ENCODE results near the gene SLC26A3. TPM values are rescaled to one million over a fixed set of nuclear protein-coding genes. Genes with fewer than 3 reads are reported as not detected.
A peak's percentile ranks its signal among the peaks of the same experiment; 100 is the strongest.
"Not testable (repeated sequence)": the region's sequence is repeated elsewhere in the genome, so short reads cannot be mapped to it uniquely, and the experiment has no call there.

SLC26A3 gene
- not detected for total RNA-seq

DNA sequence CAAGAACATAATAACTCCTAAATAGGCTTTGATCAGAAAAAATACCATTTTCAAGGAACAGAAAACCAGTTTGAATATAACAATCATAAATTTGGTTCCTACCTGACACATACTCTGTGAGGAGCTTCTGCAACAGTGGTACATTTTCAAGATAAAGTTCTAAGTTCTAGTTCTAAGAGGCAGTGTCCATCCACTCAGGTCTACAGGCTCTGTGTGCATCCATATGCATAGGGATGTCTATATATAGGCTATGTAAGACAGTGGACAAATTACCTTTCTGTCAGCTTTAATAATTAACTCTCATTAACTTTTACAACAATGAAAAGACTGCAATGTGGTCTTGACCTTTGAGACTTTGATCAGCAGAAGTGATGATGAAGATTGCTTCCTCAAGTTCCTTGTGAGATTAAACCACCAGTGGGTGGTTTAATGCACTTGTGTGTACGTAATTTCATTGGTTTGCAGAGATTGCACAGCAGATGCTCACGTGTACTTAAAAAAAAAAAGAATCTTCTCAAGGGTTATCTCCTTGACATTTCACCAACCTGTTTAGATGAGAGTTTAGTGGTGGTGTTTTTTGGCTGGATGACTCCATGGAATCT lies at the start of gene SLC26A3:
Gene SLC26A3, minus strand, starts transcription at position 215 of the 602 bp plus-strand sequence. CDS start 8,714 bp downstream, outside the sequence.
- H3K4me3 Mint-ChIP-seq = no peak within 1 kb of the TSS
- H3K27me3 Mint-ChIP-seq = peaks cover 10% of the 10 kb centered on the region
- H3K4me1 Mint-ChIP-seq = no peaks in the 10 kb centered on the region
- DNase-seq (no peak), ATAC-seq (ENCODE audit: low read depth) (no peak)
- POLR2A ChIA-PET = no interaction called here
- no peaks in the 10 kb centered on the region for H3K36me3 Mint-ChIP-seq
- H3K27ac Mint-ChIP-seq = no peak within 1 kb of the TSS
- H3K9me3 Mint-ChIP-seq = no peaks in the 10 kb centered on the region

- no peak overlapping the region for H3K4me3 Mint-ChIP-seq
- ATAC-seq (ENCODE audit: low read depth) (no peak), DNase-seq (no peak)
- H3K4me1 Mint-ChIP-seq = no peaks in the 10 kb centered on the region
- peaks cover 6% of the 10 kb centered on the region for H3K27me3 Mint-ChIP-seq
- POLR2A ChIA-PET = no interaction called here
- H3K27ac Mint-ChIP-seq = no peak overlapping the region
- no peaks in the 10 kb centered on the region for H3K9me3 Mint-ChIP-seq
- H3K36me3 Mint-ChIP-seq = no peaks in the 10 kb centered on the region
Observed at GRCh38 chr7:107850643-107851042, 47.6 kb upstream of the SLC26A3 start.

DNA sequence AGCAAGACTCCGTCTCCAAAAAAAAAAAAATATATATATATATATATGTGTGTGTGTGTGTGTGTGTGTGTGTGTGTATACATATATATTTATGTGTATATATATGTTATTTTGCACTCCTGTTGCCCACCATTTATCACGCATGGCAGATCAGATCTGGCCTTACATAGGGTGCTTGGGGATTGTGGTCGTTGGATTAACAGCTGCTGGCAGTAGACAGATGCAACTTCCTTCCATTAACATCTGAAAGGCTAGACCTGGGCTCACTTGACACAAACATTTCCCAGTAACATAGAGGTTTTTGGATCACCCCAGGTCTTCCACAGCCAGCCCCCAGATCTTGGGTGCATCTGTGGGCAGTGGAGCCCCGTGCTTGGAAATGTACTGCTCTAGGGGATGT lies 47.2 kb upstream of the SLC26A3 start:
- ATAC-seq (ENCODE audit: low read depth) (no peak), DNase-seq (no peak)
- no peaks in the 10 kb centered on the region for H3K4me1 Mint-ChIP-seq
- peaks cover 6% of the 10 kb centered on the region for H3K27me3 Mint-ChIP-seq
- no peaks in the 10 kb centered on the region for H3K9me3 Mint-ChIP-seq
- no peak overlapping the region for H3K27ac Mint-ChIP-seq
- no peak overlapping the region for H3K4me3 Mint-ChIP-seq
- POLR2A ChIA-PET = no interaction called here
- H3K36me3 Mint-ChIP-seq = no peaks in the 10 kb centered on the region

DNA sequence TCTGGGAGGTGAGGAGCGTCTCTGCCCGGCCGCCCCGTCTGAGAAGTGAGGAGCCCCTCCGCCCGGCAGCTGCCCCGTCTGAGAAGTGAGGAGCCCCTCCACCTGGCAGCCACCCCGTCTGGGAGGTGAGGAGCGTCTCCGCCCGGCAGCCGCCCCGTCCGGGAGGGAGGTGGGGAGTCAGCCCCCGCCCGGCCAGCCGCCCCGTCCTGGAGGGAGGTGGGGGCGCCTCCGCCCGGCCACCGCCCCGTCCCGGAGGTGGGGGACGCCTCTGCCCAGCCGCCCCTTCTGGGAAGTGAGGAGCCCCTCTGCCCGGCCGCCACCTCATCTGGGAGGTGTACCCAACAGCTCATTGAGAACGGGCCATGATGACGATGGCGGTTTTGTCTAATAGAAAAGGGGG lies 45.2 kb upstream of the SLC26A3 start:
- H3K36me3 Mint-ChIP-seq; H3K9me3 Mint-ChIP-seq; H3K4me1 Mint-ChIP-seq; H3K4me3 Mint-ChIP-seq; DNase-seq; ATAC-seq (ENCODE audit: low read depth); H3K27me3 Mint-ChIP-seq; H3K27ac Mint-ChIP-seq; POLR2A ChIA-PET: not testable (repeated sequence)

DNA sequence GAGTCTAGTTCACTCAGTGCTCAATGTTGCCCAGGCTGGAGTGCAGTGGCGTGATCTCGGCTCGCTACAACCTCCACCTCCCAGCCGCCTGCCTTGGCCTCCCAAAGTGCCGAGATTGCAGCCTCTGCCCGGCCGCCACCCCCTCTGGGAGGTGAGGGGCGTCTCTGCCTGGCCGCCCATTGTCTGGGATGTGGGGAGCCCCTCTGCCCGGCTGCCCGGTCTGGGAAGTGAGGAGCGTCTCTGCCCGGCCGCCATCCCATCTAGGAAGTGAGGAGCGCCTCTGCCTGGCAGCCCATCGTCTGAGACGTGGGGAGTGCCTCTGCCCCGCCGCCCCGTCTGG lies 44.8 kb upstream of the SLC26A3 start:
- H3K9me3 Mint-ChIP-seq; POLR2A ChIA-PET; H3K27ac Mint-ChIP-seq; H3K36me3 Mint-ChIP-seq; H3K27me3 Mint-ChIP-seq; H3K4me1 Mint-ChIP-seq; ATAC-seq (ENCODE audit: low read depth); DNase-seq; H3K4me3 Mint-ChIP-seq: not testable (repeated sequence)

GRCh38 chr7:107847168-107847835 lies 44.3 kb upstream of the SLC26A3 start:
- Mint-ChIP-seq H3K27ac (no peak overlapping the region), H3K4me1 (no peaks in the 10 kb centered on the region), H3K36me3 (no peaks in the 10 kb centered on the region), H3K4me3 (no peak overlapping the region), H3K27me3 (peaks cover 6% of the 10 kb centered on the region), H3K9me3 (no peaks in the 10 kb centered on the region)
- DNase-seq (no peak), ATAC-seq (ENCODE audit: low read depth) (no peak)
- POLR2A ChIA-PET = no interaction called here

- POLR2A ChIA-PET = no interaction called here
- no peaks in the 10 kb centered on the region for H3K4me1 Mint-ChIP-seq
- no peak overlapping the region for H3K4me3 Mint-ChIP-seq
Observed at GRCh38 chr7:107846324-107846723, 43.3 kb upstream of the SLC26A3 start.

DNA sequence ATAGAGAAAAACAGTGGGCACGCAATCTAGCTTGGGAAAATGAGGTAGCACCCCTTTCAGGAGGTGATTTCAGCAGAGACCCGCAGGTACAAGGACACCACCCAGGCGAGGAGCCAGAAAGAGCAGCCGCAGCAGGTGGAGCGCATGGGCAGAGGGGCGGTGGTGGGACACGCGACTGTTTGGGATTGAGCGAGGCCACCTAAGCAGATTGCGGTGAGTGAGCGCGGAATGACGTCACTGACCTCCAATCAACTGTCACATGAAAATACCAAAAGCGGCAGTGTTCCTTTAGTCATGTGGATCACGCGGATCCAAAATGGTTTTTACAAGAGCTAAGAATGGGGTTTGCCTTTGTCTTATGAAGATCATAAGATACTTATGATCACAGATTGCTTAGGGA lies 40.2 kb upstream of the SLC26A3 start:
- no peak overlapping the region for H3K27ac Mint-ChIP-seq
- H3K36me3 Mint-ChIP-seq = peaks cover 3% of the 10 kb centered on the region
- POLR2A ChIA-PET = no interaction called here
- no peak overlapping the region for H3K4me3 Mint-ChIP-seq
- ATAC-seq (ENCODE audit: low read depth) = no peak
- DNase-seq = no peak
- no peaks in the 10 kb centered on the region for H3K4me1 Mint-ChIP-seq
- peaks cover 8% of the 10 kb centered on the region for H3K27me3 Mint-ChIP-seq
- H3K9me3 Mint-ChIP-seq = peaks cover 4% of the 10 kb centered on the region

More at GRCh38 chr7:107846324-107846723, 43.3 kb upstream of the SLC26A3 start:
- Mint-ChIP-seq H3K27me3 (peaks cover 2% of the 10 kb centered on the region), H3K9me3 (no peaks in the 10 kb centered on the region), H3K36me3 (no peaks in the 10 kb centered on the region), H3K27ac (peak overlapping the region; percentile 46)
- ATAC-seq (ENCODE audit: low read depth) (no peak), DNase-seq (no peak)

GRCh38 chr7:107842213-107842612 lies 39.2 kb upstream of the SLC26A3 start:
- no peak overlapping the region for H3K27ac Mint-ChIP-seq
- POLR2A ChIA-PET = no interaction called here
- ATAC-seq (ENCODE audit: low read depth) = no peak
- H3K9me3 Mint-ChIP-seq = peaks cover 4% of the 10 kb centered on the region
- DNase-seq = no peak
- H3K4me3 Mint-ChIP-seq = no peak overlapping the region
- H3K36me3 Mint-ChIP-seq = peaks cover 3% of the 10 kb centered on the region
- H3K4me1 Mint-ChIP-seq = no peaks in the 10 kb centered on the region
- H3K27me3 Mint-ChIP-seq = peaks cover 8% of the 10 kb centered on the region

- Mint-ChIP-seq H3K4me1 (no peaks in the 10 kb centered on the region), H3K4me3 (no peak overlapping the region), H3K9me3 (peaks cover 4% of the 10 kb centered on the region), H3K27me3 (peaks cover 6% of the 10 kb centered on the region), H3K27ac (no peak overlapping the region), H3K36me3 (peaks cover 3% of the 10 kb centered on the region)
- ATAC-seq (ENCODE audit: low read depth) (no peak), DNase-seq (no peak)
- POLR2A ChIA-PET = no interaction called here
Observed at GRCh38 chr7:107838816-107839565, 36.0 kb upstream of the SLC26A3 start.

DNA sequence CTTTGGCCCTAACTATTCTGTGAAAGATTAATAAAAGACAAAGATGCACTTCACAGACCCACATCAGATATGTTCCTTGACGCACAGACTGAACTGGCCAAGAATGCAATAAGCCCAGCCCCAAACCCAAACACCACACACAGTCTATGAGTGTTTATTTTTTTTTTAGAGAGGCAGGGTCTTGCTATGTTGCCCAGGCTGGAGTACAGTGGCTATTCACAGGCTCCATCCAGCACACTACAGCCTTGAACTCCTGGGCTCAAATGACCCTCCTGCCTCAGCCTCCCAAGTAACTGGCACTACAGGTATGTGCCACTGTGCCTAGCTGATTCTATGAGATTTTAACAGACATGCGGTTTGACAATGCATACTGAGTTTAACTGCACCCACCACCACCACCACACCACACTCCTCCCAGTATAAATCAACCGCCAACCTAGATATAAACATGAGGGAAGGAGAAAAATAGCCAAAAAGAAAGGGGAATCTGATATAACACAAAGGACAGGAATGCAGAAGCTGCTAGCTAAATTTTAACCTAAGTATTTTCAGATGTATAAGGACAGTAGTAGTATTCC lies 35.1 kb upstream of the SLC26A3 start:
- H3K4me3 Mint-ChIP-seq = no peak overlapping the region
- H3K27ac Mint-ChIP-seq = no peak overlapping the region
- peaks cover 3% of the 10 kb centered on the region for H3K36me3 Mint-ChIP-seq

DNA sequence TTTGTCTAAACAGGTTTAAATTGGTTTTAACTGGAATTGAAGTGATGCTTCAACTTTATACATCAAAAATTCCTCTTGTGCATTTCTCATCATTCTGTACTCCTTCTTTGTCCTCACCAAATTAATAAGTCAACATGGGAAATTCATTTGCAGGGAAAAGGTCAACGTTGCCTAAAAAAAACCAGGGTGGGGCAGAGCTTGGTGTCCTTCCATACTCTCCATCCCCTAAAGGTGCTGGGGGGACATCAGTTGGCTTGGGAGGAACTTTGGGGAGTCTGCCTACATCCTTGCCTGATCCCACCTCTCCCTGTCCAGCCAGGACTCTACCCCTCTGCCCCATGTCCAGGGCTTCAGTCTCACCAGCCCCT lies 34.1 kb upstream of the SLC26A3 start:
- Mint-ChIP-seq H3K27ac (no peak overlapping the region), H3K36me3 (peaks cover 3% of the 10 kb centered on the region), H3K9me3 (peaks cover 4% of the 10 kb centered on the region), H3K4me1 (no peaks in the 10 kb centered on the region), H3K27me3 (peaks cover 6% of the 10 kb centered on the region), H3K4me3 (no peak overlapping the region)
- DNase-seq (no peak), ATAC-seq (ENCODE audit: low read depth) (no peak)
- POLR2A ChIA-PET = no interaction called here

More for the DNA sequence above, 35.1 kb upstream of the SLC26A3 start:
- Mint-ChIP-seq H3K4me1 (no peaks in the 10 kb centered on the region), H3K27me3 (peaks cover 6% of the 10 kb centered on the region), H3K9me3 (peaks cover 4% of the 10 kb centered on the region)
- POLR2A ChIA-PET = no interaction called here
- no peak for DNase-seq
- ATAC-seq (ENCODE audit: low read depth) = no peak

- Mint-ChIP-seq H3K27ac (no peak overlapping the region), H3K36me3 (peaks cover 3% of the 10 kb centered on the region), H3K4me1 (no peaks in the 10 kb centered on the region), H3K27me3 (peaks cover 6% of the 10 kb centered on the region), H3K4me3 (no peak overlapping the region), H3K9me3 (peaks cover 4% of the 10 kb centered on the region)
- ATAC-seq (ENCODE audit: low read depth) (no peak), DNase-seq (no peak)
- POLR2A ChIA-PET = no interaction called here
Observed at GRCh38 chr7:107836237-107837144, 33.5 kb upstream of the SLC26A3 start.
